Measurements from ENCODE around the gene UQCC2.

The UQCC2 gene

DNA sequence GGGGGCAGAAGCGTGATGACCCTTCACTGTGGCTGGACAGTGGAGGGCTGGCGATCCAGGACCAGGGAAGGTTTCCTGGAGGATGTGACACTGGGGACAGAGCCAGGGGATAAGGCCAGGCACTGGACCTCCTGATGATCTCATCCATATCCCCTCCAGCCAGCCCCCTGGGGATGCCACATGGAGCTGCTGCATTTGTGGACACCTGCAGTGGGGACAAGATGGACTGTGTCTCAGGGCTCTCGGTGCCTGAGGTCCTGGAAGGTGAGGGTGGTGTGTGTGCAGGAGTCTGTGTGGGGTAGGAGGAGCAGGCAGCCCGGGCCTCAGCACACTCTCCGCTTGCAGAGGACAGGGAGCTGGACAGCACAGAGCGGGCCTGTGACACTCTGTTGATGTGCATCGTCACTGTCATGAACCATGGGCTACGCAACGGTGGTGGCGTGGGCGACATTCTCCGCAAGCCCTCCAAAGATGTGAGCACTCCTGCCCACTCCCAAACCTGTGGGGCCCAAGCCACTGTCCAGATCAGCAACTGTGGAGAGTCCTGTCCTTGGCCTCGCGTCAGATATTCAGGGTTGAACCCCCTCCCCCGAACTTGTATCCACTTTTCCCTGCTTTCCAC is 19.9 kb downstream of the UQCC2 start:
- DNase-seq (ENCODE audit: low read depth in 2 of 2): no peak

DNA sequence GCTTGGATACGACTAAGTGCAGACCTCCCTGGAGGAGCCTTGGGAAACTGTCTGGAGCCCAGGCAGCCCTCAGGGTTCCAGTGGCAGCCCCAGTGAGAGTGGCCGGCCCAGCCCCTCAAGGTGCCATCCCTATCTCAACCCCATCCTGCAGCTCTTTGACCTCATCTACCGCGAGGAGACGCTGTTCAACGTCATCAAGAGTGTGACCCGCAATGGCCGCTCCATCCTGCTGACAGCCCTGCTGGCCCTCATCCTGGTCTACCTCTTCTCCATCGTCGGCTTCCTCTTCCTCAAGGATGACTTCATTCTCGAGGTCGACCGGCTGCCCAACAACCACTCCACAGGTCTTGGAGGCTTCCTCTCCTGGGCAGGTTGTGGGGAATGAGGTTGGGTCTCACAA is 20.7 kb downstream of the UQCC2 start:
- no peak for DNase-seq (ENCODE audit: low read depth in 2 of 2)

DNA sequence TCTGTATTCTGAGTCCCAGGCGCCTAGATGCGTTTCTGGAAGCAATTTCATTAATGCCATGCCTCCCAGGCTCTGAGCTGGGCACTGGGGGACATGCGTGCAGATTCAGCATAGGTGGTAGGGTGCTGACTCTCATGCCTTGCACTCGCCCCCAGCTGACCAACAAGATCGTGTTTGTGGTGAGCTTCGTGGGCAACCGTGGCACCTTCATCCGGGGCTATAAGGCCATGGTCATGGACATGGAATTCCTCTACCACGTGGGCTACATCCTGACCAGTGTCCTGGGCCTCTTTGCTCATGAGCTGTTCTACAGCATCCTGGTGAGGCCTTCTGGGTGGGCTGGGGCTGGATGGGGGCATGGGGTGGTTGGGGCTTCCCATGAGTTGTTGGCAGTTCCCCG is 21.6 kb downstream of the UQCC2 start:
- no peak for DNase-seq (ENCODE audit: low read depth in 2 of 2)

DNA sequence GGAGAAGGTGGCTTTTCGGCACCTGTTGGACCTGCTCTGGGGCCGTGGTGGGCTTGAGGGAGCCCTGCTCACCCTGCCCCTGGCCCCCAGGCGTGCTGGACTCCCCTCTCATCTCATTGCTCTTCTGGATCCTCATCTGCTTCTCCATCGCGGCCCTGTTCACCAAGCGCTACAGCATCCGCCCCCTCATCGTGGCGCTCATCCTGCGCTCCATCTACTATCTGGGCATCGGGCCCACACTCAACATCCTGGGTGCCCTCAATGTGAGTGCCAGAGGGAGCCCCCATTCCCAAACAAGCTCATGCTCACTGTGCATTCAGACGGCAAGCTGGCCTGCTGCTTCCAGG is 22.4 kb downstream of the UQCC2 start:
- DNase-seq (ENCODE audit: low read depth in 2 of 2): no peak

DNA sequence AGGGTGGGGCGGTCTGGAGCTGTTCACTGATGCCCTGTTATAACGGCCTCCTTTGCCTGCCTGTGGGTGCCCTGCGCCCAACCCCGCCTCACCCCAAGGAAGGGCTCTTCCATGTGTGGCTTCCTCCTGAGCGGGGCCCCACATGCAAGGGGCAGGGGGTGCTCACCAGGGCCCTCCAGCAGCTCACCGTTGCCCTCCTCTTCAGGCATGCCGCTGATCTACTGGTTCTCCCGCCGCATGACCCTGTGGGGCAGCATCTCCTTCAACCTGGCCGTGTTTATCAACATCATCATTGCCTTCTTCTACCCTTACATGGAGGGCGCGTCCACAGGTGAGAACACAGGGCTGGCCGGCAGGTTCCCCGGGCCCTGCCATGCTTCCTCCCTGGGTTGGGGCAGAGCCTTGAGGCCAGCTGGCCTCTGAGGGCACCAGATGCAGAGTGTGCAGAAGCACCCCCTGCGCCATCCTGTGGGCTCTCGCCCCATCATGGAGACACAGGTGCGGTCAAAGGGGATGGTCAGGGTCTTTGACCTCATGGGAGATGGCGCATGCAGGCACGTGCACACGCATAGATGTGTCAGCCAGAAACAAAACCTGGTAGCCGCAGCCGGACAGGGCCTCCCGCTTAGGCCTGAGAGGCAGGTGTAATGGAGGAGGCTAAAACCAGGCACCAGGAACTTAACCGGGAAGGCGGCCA is 22.9 kb downstream of the UQCC2 start:
- no peak for DNase-seq (ENCODE audit: low read depth in 2 of 2)

DNA sequence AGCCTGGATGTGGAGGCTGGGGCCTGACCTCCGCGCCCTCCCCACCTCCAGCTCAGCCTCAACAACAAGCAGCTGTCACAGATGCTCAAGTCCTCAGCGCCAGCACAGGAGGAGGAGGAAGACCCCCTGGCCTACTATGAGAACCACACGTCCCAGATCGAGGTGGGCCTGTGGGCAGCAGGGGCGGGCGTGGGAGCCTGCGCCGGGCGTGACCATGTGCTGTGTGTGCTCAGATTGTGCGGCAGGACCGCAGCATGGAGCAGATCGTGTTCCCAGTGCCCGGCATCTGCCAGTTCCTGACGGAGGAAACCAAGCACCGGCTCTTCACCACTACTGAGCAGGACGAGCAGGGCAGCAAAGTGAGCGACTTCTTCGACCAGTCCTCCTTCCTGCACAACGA is 23.5 kb downstream of the UQCC2 start:
- DNase-seq (ENCODE audit: low read depth in 2 of 2): no peak

DNA sequence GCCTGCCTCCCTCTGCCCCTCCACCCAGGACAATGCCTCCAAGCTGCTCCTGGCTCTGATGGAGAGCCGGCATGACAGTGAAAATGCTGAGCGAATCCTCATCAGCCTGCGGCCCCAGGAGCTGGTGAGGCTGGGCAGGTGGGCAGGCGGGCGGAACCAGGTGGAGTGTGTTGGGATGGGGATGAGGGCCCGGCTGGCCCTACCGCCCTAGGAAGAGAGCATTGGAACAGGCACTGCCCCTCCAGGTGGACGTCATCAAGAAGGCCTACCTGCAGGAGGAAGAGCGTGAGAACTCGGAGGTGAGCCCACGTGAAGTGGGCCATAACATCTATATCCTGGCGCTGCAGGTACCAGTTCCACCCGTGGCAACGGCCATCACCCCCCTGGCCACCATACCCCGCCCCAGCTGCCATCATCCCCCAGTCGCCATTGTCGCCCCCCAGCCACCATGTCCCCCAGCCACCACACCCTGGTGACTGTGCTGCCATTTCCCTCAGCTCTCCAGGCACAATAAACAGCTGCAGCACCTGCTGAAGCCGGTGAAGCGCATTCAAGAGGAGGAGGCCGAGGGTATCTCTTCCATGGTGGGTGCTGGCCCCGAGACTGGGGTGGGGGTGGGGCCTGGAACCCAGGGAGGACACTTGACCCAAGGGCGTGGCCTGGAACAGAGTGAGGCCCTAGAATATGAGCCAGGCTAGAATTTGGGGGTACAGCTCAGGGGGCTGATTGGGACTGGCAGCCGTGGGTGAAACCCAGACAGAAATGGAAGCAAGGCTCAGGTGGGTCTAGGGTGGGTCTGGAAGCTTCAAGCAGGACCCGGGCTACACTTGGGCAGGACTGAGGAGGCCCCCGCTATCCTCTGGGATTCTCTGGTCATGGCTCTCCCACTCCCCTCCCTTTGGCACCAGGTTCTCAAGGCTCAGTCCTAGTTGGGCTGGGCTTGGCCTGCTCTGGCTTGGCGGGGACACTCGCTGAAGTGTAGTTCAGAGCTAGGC is 24.2 kb downstream of the UQCC2 start:
- no peak for DNase-seq (ENCODE audit: low read depth in 2 of 2)

DNA sequence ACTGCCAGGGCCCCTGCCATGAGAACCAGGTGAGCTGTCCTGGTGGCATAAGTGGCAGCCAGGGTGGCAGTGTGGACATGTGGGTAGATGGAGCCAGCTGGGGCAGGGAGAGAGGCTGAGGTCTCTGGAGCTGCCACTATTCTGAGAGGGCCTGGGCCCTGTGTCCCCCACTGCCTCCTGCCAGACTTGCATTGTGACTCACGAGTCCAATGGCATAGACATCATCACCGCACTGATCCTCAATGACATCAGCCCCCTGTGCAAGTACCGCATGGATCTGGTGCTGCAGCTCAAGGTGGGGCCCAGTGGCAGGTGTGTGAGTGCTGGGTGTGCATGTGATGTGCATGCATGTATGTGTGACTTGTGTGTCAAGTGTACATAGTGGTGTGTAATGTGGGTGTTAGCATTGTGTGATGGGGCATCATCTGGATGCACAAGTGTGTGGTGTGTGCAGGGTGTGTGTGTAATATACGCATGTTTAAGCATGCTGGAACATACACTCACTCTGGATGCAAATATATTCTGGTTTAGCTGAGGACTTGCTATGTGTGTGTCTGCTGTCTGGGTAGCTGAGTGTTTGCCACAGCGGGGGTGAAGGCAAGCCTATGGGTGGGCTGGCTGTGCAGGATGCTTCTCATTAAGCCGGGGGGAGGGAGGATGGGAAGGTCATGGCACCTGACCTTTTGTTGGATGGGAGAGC is 25.1 kb downstream of the UQCC2 start:
- DNase-seq (ENCODE audit: low read depth in 2 of 2): no peak

DNA sequence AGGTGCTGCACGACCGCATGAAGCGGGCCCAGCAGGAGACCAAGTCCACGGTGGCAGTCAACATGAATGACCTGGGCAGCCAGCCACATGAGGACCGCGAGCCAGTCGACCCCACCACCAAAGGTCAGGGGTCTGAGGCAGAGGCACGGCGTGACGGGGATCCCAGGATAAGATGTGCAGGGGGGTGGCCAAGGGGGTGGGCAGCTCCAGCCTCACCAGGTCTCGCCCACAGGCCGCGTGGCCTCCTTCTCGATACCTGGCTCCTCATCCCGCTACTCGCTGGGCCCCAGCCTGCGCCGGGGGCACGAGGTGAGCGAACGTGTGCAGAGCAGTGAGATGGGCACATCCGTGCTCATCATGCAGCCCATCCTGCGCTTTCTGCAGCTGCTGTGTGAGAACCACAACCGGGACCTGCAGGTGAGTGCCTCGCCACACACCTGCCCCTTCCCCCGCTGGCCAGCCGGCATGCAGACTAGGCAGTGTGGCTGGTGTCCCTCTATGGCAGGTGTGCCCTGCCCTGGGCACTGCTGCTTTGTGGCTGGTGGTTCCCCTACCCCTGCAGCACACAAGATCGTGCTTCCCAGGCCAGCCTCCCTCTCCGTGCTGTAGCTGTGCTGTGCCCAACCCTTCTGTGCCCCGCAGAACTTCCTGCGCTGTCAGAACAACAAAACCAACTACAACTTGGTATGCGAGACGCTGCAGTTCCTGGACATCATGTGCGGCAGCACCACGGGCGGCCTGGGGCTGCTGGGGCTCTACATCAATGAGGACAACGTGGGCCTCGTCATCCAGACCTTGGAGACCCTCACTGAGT is 25.9 kb downstream of the UQCC2 start:
- no peak for DNase-seq (ENCODE audit: low read depth in 2 of 2)

DNA sequence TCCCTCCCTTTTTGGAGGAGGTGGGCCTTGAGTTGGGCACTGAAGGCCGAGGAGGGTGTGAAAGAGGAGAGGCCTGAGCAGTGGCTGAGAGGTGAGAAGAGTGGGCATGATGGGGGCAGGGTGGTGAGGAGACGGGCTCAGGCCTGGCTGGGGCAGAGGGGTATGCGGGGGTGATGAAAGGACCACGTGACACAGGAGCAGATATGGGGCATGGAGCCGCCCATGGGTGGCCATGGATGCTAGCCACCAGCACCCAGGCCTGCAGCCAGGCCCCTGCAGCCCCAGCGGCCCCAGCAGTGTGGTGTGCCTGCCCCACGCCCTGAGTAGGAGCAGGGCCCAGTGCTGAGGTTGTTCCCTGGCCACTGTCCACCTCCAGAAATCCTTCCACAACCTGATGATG is 26.5 kb downstream of the UQCC2 start:
- DNase-seq (ENCODE audit: low read depth in 2 of 2): no peak

DNA sequence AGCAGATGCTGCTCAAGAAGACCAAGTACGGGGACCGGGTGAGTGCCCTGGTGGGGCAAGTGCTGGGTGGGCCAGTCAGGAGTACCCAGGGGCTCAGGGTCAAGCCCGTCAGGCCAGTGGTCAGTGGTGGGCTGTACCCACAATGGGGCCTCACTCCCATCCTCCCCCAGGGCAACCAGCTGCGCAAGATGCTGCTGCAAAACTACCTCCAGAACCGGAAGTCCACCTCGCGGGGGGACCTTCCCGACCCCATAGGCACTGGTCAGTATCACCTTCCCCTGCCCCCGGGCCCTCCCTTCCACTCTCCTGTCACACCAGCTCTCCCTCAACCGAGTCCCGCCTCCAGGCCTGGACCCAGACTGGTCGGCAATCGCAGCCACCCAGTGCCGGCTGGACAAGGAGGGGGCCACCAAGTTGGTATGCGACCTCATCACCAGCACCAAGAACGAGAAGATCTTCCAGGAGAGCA is 27.0 kb downstream of the UQCC2 start:
- DNase-seq (ENCODE audit: low read depth in 2 of 2): no peak

DNA sequence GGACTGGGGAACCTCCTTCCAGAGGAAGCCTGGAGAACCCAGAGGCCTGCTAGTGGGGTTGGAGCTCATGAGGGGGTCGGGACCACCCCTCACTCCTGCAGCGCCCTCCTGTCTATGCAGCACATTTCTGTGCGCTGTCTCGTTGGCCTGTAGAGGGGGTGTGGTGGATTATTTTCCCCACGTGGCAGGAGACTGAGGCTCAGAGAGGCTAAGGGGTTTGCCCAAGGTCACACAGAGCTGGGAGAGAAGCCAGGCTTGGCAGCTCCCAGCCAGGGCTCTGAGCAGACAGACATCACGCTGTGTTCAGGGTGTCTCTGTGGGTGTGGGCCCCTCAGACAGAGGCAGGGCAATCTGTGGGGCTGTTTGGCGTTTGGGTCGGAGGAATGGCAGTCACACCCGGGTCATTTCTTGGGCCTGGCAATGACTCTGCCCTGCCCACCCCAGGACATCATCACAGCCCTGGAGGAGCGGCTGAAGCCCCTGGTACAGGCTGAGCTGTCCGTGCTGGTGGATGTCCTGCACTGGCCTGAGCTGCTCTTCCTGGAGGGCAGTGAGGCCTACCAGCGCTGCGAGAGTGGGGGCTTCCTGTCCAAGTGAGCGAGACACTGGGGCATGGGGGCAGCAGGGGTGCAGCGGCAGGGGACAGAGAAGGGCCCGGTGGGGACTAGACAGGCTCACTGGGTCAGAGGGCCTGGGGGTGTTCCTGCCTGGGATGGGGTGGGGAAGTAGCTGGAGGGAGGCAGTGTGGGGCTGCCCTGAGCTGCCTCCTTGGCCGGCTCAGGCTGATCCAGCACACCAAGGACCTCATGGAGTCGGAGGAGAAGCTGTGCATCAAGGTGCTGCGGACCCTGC is 27.7 kb downstream of the UQCC2 start:
- no peak for DNase-seq (ENCODE audit: low read depth in 2 of 2)

DNA sequence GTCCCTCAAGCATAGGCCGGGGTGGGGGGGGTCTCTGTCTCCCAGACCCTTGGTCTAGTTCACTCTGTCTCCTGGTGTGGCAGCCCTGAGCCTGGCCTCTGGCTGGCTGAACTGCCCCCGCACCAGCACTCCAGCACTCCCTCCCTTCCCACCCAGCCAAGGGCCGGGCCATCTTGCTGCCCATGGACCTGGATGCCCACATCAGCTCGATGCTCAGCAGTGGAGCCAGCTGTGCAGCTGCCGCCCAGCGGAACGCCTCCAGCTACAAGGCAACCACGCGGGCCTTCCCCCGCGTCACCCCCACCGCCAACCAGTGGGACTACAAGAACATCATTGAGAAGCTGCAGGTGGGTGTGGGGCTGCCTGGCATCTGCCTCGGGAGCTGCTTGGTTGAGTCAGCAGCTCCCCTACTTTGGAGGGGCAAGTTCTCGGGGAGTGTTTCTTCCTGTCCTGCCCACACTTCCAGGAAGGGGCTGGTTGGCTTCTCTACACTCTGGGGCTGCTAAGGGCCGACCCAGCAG is 28.4 kb downstream of the UQCC2 start:
- DNase-seq (ENCODE audit: low read depth in 2 of 2): peak in 1 of 2 experiments; percentile 36

DNA sequence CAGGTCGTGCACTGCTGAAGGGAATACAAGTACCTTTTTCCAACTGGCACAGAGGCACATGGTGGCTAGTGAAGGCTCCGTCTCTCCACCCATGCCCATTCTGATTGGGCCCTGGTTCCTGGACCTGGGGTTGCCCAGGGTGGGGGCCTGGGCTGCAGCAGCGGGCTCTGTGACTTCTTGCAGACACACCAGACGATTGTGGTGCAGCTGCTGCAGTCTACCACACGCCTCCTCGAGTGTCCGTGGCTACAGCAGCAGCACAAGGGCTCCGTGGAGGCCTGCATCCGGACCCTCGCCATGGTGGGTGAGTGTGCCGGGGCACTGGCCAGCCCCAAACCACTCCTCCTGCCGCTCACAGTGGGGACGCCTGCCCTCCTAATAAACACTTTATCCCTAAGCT is 29.2 kb downstream of the UQCC2 start:
- DNase-seq (ENCODE audit: low read depth in 2 of 2): no peak

DNA sequence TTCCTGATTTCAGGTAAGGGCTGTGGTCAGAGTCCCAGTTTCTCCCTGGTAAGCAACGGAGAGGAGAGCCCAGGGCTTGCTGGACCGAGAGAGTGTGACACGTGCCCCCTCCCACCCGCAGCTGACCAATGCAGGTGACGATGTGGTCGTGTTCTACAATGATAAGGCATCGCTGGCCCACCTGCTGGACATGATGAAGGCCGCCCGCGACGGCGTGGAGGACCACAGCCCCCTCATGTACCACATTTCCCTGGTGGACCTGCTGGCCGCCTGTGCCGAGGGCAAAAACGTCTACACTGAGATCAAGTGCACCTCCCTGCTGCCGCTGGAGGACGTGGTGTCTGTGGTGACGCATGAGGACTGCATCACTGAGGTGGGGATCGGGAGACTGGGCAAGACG is 31.7 kb downstream of the UQCC2 start:
- no peak for DNase-seq (ENCODE audit: low read depth in 2 of 2)

DNA sequence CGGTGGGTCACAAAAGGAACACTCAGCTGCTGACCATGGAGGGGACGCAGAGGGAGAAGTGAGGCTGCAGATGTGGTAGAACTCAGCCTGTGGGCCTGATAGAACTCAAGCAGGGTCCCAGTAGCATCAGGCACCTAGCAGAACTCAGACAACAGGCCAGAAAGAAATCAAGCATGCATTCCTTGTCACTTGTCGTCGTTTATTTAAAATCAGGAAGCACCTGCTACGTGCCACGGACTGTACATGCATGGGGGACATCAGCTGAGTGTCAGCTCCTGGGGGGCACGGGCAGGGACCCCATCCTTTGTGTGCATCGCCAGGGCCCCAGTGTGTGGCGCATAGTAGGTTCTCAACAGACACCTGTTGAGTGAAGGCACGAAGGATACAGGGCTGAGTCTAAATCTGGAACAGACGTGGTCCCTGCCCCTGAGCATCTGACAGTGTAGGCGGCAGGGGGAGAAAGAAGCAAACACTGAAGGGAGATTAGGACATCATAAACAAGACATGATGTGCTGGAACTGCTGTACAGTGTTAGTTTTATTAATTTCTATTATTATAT is 32.5 kb downstream of the UQCC2 start:
- DNase-seq (ENCODE audit: low read depth in 2 of 2): no peak

DNA sequence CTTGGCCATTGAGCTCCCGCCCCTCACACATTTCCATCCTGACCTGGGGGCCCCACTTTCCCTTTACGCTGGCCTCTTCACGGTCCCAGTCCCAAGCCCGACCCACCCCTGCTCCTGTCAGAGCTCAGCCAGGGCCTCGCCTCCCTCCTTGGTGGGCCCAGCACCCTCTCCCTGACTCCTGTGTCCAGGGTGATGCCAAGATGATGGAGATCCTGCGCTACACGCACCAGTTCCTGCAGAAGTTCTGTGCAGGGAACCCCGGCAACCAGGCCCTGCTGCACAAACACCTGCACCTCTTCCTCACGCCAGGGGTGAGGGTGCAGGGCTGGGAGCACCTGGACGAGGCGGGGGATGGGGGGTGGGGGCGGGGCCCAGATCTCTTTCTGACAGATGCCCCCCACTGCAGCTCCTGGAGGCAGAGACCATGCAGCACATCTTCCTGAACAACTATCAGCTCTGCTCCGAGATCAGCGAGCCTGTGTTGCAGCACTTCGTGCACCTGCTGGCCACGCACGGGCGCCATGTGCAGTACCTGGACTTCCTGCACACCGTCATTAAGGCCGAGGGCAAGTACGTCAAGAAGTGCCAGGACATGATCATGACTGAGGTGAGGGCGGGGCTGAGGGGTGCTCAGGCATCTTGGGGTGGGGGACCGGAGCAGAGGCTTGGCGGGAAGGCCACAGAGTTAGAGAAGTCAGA is 33.1 kb downstream of the UQCC2 start:
- DNase-seq (ENCODE audit: low read depth in 2 of 2): no peak

DNA sequence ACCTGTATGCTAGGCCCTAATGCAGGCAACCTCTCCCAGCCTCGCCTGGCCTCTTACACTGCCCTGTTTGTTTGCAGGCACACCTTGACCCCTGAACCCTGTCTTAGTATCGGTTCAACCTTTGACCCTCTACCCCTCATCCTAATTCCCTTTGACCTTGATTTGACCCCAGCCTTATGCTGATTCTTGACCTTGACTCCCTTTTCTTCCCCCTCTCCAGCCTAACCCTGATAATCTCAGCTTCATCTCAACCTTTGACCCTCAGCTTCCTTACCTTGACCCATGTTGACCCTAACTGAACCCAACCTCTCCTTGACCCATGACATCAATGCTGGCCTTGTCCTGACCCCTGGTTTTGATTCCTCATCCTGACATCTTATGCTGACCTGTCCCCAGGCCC is 33.8 kb downstream of the UQCC2 start:
- no peak for DNase-seq (ENCODE audit: low read depth in 2 of 2)

DNA sequence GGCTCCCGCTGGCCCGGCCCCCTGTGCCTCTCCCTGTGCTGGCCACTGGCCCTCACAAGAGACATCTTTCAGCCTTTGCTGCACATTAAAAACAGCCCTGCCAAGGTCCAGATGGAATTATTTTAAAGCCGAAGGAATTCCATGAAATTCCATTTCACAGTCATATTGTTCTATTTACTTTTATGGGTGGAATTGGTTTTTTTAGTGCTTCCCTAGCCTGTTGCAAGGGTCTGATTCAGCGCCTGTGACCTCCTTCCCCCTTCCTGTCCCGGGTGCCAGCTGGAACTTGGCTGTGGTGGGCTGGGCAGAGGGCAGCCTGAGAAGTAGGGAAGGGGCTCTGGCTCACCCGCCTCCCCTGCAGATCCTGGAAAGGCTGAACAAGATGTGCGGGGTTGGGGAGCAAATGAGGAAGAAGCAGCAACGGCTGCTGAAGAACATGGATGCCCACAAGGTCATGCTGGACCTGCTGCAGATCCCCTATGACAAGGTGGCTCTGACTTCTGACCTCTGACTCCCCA is 34.3 kb downstream of the UQCC2 start:
- no peak for DNase-seq (ENCODE audit: low read depth in 2 of 2)
